ENCODE data around the gene BPNT1.

The BPNT1 gene, protein sequence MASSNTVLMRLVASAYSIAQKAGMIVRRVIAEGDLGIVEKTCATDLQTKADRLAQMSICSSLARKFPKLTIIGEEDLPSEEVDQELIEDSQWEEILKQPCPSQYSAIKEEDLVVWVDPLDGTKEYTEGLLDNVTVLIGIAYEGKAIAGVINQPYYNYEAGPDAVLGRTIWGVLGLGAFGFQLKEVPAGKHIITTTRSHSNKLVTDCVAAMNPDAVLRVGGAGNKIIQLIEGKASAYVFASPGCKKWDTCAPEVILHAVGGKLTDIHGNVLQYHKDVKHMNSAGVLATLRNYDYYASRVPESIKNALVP

DNA sequence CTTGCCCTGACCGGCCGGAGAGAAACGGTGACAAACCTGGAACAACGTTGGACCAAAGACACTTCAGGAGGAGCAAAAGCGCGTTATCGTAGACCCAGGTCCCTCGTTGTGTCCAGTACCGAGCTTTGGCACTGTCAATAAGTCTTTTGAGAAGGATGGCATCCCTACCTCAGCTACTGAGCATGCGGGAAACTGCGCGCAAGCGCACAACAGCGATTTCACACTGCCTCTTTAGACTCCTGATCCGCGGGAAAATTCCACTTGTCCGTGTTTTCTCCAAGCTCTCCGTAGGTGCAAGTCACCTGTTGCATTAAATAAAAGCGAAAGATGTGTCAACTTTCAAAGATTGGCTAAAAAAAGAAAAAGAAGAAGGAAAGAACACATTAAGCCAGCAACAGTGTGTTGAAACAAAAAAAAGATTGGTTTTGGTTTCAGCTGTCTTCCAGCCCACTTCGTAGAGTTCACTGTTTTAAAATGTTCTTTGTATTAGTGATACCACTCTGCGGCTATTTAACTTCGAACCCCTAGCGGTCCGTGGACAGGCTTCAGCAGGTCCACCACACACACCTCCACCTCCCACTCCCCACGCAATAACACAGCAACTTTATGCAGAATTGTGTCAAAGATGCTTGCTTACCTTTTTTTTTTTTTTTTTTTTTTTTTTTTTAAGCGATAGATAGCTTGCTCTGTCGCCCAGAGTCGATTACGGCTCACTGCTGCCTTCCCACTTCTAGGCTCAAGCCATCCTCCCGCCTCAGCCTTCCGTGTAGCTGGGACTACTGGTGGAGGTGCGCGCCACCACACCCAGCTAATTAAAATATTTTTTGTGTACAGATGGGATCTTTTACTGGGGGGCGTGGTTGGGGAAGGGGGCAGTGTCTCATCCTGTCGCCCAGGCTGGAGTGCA lies at the start of gene BPNT1:
Gene BPNT1 (minus strand): TSS at position 139 of the 907 bp plus-strand sequence. CDS start 9,942 bp downstream, outside the sequence.
- TF ChIP-seq, protein P1, sequence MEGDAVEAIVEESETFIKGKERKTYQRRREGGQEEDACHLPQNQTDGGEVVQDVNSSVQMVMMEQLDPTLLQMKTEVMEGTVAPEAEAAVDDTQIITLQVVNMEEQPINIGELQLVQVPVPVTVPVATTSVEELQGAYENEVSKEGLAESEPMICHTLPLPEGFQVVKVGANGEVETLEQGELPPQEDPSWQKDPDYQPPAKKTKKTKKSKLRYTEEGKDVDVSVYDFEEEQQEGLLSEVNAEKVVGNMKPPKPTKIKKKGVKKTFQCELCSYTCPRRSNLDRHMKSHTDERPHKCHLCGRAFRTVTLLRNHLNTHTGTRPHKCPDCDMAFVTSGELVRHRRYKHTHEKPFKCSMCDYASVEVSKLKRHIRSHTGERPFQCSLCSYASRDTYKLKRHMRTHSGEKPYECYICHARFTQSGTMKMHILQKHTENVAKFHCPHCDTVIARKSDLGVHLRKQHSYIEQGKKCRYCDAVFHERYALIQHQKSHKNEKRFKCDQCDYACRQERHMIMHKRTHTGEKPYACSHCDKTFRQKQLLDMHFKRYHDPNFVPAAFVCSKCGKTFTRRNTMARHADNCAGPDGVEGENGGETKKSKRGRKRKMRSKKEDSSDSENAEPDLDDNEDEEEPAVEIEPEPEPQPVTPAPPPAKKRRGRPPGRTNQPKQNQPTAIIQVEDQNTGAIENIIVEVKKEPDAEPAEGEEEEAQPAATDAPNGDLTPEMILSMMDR (IDR thresholded peaks at IDR 0.05; ENCODE audit: borderline replicate concordance, insufficient read depth, low read depth, low read length) = no peak
- H3K4me3 ChIP-seq (ENCODE audit: low read depth, low read length) = peak within 1 kb of the TSS; percentile 57

DNA sequence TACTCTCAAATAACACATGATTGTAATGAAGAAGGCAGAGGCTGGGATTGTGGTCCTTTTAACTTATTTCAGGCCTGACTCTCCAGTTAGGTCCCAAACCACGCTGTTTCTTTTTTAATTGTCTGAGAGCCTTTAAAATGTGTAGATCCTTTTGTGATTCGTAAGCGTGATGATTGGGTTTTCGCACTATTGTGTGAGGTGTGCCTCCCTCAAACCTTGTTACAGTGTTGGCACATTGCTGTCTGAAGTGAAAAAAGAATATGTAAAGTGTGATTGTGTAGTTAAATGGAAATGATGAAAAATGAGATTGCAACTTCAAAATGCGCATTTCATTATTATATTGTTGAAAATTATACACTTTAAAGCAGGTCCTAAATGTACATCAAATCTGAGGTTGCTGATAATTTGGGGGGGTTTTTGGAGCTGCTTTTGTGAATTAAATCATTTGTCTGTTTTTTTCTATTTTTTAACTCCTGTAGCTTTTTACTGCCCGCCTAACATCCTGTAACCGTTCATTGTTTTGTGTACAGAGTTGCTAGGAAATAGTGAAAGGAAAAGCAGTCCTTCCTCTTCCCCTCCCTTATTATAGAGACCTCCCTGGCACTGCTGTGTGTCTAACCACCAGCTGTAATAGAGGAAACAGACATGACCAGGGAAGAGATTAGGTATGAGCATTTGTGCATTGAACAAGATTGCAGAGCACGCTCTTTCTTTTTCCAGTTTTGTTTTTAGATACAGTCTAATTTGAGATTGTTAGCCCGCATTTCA lies 47.6 kb upstream of the BPNT1 start:
- TF ChIP-seq, protein P1 (IDR thresholded peaks at IDR 0.05; ENCODE audit: borderline replicate concordance, insufficient read depth, low read depth, low read length) = no peak

DNA sequence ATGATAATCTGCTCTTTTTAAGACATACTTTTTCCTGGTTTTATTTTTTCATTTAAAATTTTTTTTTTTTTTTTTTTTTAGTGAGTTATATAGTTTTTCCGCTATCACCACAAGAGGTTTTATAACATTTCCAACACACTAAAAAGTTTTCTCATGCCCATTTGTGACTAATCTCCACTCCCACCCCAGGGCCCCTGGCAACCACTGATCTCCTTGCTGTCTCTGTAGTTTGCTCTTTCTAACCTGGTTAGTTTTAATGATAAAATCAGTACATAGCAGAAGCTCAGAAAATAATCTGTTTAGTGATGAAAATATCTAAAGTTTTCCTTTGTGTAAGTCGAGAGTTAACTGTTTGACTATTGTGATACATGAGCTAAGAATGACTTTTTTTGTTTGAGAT lies 46.2 kb upstream of the BPNT1 start:
- TF ChIP-seq, protein P1 (IDR thresholded peaks at IDR 0.05; ENCODE audit: borderline replicate concordance, insufficient read depth, low read depth, low read length) = no peak
- H3K4me3 ChIP-seq (ENCODE audit: low read depth, low read length) = no peak overlapping the region

More for the DNA sequence above, 47.6 kb upstream of the BPNT1 start:
- H3K4me3 ChIP-seq (ENCODE audit: low read depth, low read length) = no peak overlapping the region

DNA sequence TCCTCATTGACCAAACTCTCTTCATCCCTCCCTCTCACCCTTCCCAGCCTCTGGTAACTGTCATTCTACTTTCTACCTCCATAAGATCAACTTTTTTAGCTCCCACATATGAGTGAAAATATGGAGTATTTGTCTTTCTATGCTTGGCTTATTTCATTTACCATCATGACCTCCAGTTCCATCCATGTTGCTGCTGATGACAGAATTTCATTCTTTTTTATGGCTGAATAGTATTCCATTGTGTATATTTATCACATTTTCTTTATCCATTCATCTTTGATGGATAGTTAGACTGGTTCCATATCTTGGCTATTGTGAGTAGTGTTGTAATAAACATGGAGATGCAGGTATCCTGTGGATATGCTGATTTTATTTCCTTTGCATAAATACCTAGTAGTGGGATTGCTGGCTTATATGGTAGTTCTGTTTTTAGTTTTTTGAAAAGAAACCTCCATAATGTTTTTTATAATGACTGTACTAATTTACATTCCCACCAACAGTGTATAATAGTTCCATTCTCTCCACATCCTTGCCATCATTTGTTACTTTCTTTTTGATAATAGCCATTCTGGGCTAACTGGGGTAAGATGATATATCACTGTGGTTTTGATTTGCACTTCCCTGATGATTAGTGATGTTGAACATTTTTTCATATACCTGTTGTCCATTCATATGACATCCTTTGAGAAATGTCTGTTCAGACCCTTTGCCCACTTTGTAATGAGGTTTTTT lies 40.1 kb upstream of the BPNT1 start:
- H3K4me3 ChIP-seq (ENCODE audit: low read depth, low read length) = no peak overlapping the region
- TF ChIP-seq, protein P1 (IDR thresholded peaks at IDR 0.05; ENCODE audit: borderline replicate concordance, insufficient read depth, low read depth, low read length) = no peak

DNA sequence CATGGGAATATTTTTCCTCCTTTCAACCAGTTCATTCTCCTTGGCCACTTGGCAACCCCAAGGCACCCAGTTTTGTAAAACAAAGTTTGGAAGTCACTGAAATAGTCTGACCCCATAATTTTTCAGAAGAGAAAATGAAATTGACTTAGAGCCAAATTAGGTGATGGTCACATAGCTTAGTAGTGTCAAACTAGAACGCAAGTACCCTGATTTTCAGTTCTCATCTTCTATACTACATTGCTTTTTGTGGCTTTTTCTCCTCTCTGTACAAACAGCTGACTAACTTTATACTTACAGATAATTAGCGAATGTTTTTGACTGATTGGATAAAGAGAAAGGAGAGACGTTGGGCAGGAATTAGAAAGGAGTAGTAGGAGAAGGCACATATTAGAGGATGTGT lies 37.5 kb upstream of the BPNT1 start:
- TF ChIP-seq, protein P1 (IDR thresholded peaks at IDR 0.05; ENCODE audit: borderline replicate concordance, insufficient read depth, low read depth, low read length) = no peak

DNA sequence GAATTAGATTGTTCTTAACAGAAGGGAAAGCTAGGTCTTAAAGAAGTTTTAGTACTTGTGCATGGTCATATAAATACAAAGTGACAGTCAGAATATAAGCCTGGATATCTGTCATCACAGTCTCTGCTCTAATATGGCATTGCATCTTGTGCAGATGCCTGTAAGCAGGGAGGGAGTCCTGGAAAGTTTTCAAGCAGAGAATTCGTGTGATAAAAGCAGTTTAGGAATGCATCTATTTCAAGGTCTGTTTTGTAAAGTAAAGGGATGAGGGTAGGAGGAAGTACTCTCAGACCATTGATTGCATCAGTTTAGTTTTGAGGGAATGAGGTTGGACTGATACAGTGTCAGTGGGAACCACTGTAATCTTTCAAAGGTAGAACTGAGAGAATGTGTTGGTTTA lies 35.0 kb upstream of the BPNT1 start:
- TF ChIP-seq, protein P1 (IDR thresholded peaks at IDR 0.05; ENCODE audit: borderline replicate concordance, insufficient read depth, low read depth, low read length) = no peak
- H3K4me3 ChIP-seq (ENCODE audit: low read depth, low read length) = no peak overlapping the region

More for the DNA sequence above, 37.5 kb upstream of the BPNT1 start:
- no peak overlapping the region for H3K4me3 ChIP-seq (ENCODE audit: low read depth, low read length)

All from GM12875 (cell line).